OCI-LY3 (cell line): ENCODE data around the gene PDE8A.

Experiments
- CTCF ChIP-seq: fragments of 200-600, 300-600 bp; sonication (generic); IDR thresholded peaks from 2 replicates; pipeline ENCODE4 v1.5.1; 2014; ENCODE audit warnings: antibody characterized with exemption, low read length, low read depth
- EZH2phosphoT487 ChIP-seq: fragments of 200-600 bp; shearing (Covaris generic); IDR thresholded peaks from 2 replicates; pipeline ENCODE4 v1.6.1; 2018; ENCODE audit warnings: antibody characterized with exemption, mixed run types, low read depth

- TF ChIP-seq CTCF (no peak), EZH2phosphoT487 (no peak)
Observed at GRCh38 chr15:85116066-85116465, 134.4 kb downstream of the PDE8A start.
